IPS-NIHi7 (cell line): Measurements from ENCODE around the gene EEF1B2.
"Not testable (repeated sequence)": the region's sequence is repeated elsewhere in the genome, so short reads cannot be mapped to it uniquely, and the experiment has no call there.

Experiments
- DNase-seq: peaks from one replicate; pipeline ENCODE4 v3.0.0; 2012; ENCODE audit warnings: mixed read lengths; ENCODE audit errors: extremely low spot score

The EEF1B2 gene

GRCh38 chr2:206164261-206164862 is 4.7 kb downstream of the EEF1B2 start:
- peak; percentile 31 for DNase-seq

GRCh38 chr2:206168230-206168629 is 8.5 kb downstream of the EEF1B2 start:
- not testable (repeated sequence) for DNase-seq

GRCh38 chr2:206171624-206172397 is 12.1 kb downstream of the EEF1B2 start:
- not testable (repeated sequence) for DNase-seq

- no peak for DNase-seq
These were observed 13.5 kb downstream of the EEF1B2 start for GRCh38 chr2:206173147-206173546.

- no peak for DNase-seq
These were observed 16.4 kb downstream of the EEF1B2 start for GRCh38 chr2:206176121-206176520.

GRCh38 chr2:206176901-206177300 is 17.2 kb downstream of the EEF1B2 start:
- DNase-seq: no peak

- not testable (repeated sequence) for DNase-seq
These were observed 21.8 kb downstream of the EEF1B2 start for GRCh38 chr2:206181526-206181925.

- DNase-seq: no peak
These were observed 30.0 kb downstream of the EEF1B2 start for GRCh38 chr2:206189691-206190090.

GRCh38 chr2:206190111-206190510 is 30.4 kb downstream of the EEF1B2 start:
- DNase-seq: no peak

GRCh38 chr2:206190689-206191088 is 31.0 kb downstream of the EEF1B2 start:
- DNase-seq: no peak

GRCh38 chr2:206192157-206192556 is 32.5 kb downstream of the EEF1B2 start:
- DNase-seq: no peak

GRCh38 chr2:206193671-206194357 is 34.1 kb downstream of the EEF1B2 start:
- DNase-seq: no peak

GRCh38 chr2:206198677-206199076 is 39.0 kb downstream of the EEF1B2 start:
- DNase-seq: no peak

GRCh38 chr2:206201075-206201848 is 41.6 kb downstream of the EEF1B2 start:
- no peak for DNase-seq

GRCh38 chr2:206202446-206202845 is 42.8 kb downstream of the EEF1B2 start:
- DNase-seq: no peak

- DNase-seq: no peak
These were observed 43.6 kb downstream of the EEF1B2 start for GRCh38 chr2:206203331-206203730.

GRCh38 chr2:206204710-206205109 is 45.0 kb downstream of the EEF1B2 start:
- no peak for DNase-seq

GRCh38 chr2:206207316-206207715 is 47.6 kb downstream of the EEF1B2 start:
- DNase-seq: not testable (repeated sequence)

- no peak for DNase-seq
These were observed 49.2 kb downstream of the EEF1B2 start for GRCh38 chr2:206208900-206209299.

GRCh38 chr2:206211657-206212255 is 52.1 kb downstream of the EEF1B2 start:
- no peak for DNase-seq
